K562 treated with DMSO at 1 percent for 48 hours (cell line): ENCODE results near the gene RPAIN. TPM values are rescaled to one million over a fixed set of nuclear protein-coding genes. Genes with fewer than 3 reads are reported as not detected.

ENCODE experiments used
- total RNA-seq: library from RNA; unstranded; fragments of 300-600 nt; gene quantifications from 2 replicates; pipeline ENCODE4 v1.2.3, GENCODE V29; 2022; ENCODE audit warnings: low replicate concordance; ENCODE audit errors: extremely low read depth

RPAIN gene
- total RNA-seq, result not detected in 2 replicates

GRCh38 chr17:5419959-5420653 is at the start of gene RPAIN:
TSS of gene RPAIN (plus strand) at chr17:5420182. CDS start at chr17:5420211, 29 bp downstream.

GRCh38 chr17:5419356-5419958 is 525 bp upstream of the RPAIN start, which contains the start of gene NUP88:
TSS of gene NUP88 (minus strand) at chr17:5419662. CDS start at chr17:5419650, 12 bp downstream.

GRCh38 chr17:5438716-5439445 is 18.9 kb downstream of the RPAIN start, which contains the start of gene C1QBP:
TSS of gene C1QBP (minus strand) at chr17:5439155. CDS start at chr17:5439073, 82 bp downstream.

Other genes with a start within 250 kb of the RPAIN start
- not detected in 2 replicates for gene ZNF594, start 228.3 kb upstream of the RPAIN start, total RNA-seq
- not detected in 2 replicates for gene SCIMP, start 185.3 kb upstream of the RPAIN start, total RNA-seq
- gene RABEP1, start 137.9 kb upstream of the RPAIN start, total RNA-seq, result not detected in 2 replicates
- not detected in 2 replicates for gene NUP88, start 520 bp upstream of the RPAIN start, total RNA-seq
- gene C1QBP, start 19.0 kb downstream of the RPAIN start, total RNA-seq, result not detected in 2 replicates
- not detected in 2 replicates for gene DHX33, start 48.8 kb downstream of the RPAIN start, total RNA-seq
- not detected in 2 replicates for gene DERL2, start 66.0 kb downstream of the RPAIN start, total RNA-seq
- not detected in 2 replicates for gene MIS12, start 66.4 kb downstream of the RPAIN start, total RNA-seq
- gene NLRP1, start 164.3 kb downstream of the RPAIN start, total RNA-seq, result not detected in 2 replicates